SHP77 (cell line): ENCODE results near the gene TADA2A.
"Not testable (repeated sequence)": the region's sequence is repeated elsewhere in the genome, so short reads cannot be mapped to it uniquely, and the experiment has no call there.

Experiments
- DNase-seq, 2 experiments: peaks; one replicate each; lab custom pipeline; 2025; lab: John Stamatoyannopoulos, UW

The TADA2A gene

GRCh38 chr17:37399265-37399803 is 7.4 kb upstream of the TADA2A start:
- DNase-seq = no peak

GRCh38 chr17:37400505-37400904 is 6.2 kb upstream of the TADA2A start:
- DNase-seq = no peak

GRCh38 chr17:37405522-37405921 is 1.2 kb upstream of the TADA2A start:
- DNase-seq = not testable (repeated sequence)

GRCh38 chr17:37405955-37406634 is 591 bp upstream of the TADA2A start:
- DNase-seq = no peak

DNA sequence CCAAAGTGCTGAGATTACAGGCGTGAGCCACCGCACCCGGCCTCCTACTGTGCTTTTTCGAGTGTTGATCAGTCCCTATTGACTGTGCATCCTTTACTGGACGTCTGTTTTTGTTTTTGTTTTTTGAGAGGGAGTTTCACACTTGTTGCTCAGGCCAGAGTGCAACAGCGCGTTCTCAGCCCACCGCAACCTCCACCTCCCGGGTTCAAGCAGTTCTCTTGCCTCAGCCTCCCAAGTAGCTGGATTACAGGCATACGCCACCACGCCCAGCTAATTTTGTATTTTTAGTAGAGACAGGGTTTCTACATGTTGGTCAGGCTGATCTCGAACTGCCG is 1.4 kb downstream of the TADA2A start:
- DNase-seq = not testable (repeated sequence)

DNA sequence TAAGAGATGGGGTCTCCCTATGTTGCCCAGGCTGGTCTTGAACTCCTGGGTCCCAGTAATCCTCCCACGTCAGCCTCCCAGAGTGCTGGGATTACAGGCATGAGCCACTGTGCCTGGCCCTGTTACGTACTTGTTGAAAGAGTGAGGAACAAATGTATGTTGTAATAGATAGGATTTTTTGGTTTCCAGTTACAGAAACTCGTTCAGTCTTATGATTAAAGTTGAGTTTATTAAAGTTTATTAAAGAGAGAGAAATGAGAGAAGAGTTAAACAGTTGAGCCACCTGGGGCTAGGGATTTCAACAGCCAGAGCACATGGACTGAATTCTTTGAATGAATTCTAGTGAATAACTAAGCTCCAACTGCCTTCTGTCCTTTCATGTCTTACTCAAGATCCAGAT is 3.7 kb downstream of the TADA2A start:
- no peak for DNase-seq

GRCh38 chr17:37413875-37414519 is 7.3 kb downstream of the TADA2A start:
- DNase-seq = no peak

DNA sequence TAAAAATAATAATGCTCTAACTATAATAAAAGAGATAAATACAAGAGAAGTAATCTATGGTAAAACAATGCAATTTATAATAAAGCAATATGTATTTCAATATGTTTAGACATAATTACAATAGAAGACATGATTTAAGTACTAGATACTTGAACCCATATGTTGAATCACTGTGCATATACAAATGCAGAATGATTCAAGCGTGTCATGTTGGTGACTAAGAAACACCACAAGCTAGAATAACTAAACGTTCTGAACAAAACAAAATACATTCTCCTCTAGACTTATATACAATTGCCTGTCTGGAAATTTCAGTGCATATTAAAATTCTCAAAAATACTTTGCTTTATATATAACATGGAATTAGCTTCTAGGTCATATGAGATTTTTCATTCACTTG is 11.2 kb downstream of the TADA2A start:
- DNase-seq = no peak

DNA sequence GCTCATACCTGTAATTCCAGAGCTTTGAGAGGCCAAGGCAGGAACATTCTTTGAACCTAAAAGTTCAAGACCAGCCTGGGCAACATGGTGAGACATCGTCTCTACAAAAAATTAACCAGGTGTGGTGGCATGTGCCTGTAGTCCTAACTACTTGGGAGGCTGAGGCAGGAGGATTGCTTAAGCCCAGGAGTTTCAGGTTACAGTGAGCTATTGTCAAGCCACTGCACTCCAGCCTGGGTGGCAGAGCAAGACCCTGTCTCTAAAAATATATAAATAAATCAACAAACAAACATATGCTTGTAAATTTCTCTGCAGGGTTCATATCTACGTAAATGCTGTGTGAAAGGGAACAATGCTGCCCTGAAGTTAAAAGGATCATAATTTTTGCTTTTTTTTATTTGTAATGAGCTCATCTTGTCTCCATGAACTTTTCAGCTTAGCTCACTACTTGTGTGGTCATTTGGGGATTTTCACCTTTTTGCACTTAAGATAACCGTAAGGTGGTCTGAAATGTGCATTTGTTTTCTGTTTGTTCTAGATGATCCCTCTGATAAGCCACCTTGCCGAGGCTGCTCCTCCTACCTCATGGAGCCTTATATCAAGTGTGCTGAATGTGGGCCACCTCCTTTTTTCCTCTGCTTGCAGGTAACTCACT is 16.4 kb downstream of the TADA2A start:
- no peak for DNase-seq

GRCh38 chr17:37425268-37425667 is 18.6 kb downstream of the TADA2A start:
- DNase-seq = no peak

GRCh38 chr17:37429039-37429438 is 22.4 kb downstream of the TADA2A start:
- DNase-seq = no peak

GRCh38 chr17:37429453-37429852 is 22.8 kb downstream of the TADA2A start:
- DNase-seq = no peak

GRCh38 chr17:37430051-37430627 is 23.5 kb downstream of the TADA2A start:
- DNase-seq = no peak

DNA sequence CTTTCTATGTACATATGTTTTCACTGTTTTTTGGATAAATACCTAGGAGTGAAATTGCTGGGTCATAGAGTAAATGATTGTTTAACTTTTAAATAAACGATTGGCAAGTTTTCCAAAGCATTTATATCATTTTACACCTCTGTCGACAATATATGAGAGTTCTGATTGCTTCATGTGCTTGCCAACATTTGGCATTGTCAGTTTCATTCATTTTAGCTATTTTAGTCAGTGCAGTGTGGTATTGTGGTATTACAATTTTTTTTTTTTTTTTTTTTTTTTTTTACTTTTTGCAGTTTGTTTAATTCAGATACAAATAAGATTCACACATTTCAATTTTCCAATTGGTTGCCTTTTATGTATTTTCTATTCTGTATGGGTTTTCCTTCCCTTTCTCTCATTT is 26.0 kb downstream of the TADA2A start:
- no peak for DNase-seq

GRCh38 chr17:37438141-37438540 is 31.5 kb downstream of the TADA2A start:
- DNase-seq = no peak

- no peak for DNase-seq
Observed at GRCh38 chr17:37440424-37440823, 33.7 kb downstream of the TADA2A start.

- not testable (repeated sequence) for DNase-seq
Observed at GRCh38 chr17:37441369-37442014, 34.8 kb downstream of the TADA2A start.

- peak in 1 of 2 experiments; percentile 2 for DNase-seq
Observed at GRCh38 chr17:37446027-37446426, 39.3 kb downstream of the TADA2A start.

GRCh38 chr17:37447641-37448040 is 41.0 kb downstream of the TADA2A start:
- DNase-seq = no peak

DNA sequence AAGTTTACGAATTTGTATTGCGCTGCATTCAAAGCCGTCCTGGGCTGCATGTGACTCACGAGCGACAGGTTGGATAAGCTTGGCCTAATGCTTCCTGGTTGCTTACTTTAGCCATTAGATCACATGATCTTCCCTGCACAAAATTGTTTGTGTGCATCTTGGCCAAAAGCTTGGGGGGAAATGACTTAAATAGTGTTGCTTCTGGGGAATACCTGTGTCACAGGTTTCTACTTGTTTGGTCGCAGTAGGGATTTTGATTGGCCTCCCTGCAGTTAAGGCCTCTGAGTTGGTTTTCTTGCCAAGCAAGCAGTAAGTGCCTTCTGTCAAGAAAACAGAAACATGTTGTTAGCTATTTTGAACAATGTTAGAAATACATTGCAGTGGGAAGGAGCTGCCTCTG is 43.4 kb downstream of the TADA2A start:
- DNase-seq = no peak

DNA sequence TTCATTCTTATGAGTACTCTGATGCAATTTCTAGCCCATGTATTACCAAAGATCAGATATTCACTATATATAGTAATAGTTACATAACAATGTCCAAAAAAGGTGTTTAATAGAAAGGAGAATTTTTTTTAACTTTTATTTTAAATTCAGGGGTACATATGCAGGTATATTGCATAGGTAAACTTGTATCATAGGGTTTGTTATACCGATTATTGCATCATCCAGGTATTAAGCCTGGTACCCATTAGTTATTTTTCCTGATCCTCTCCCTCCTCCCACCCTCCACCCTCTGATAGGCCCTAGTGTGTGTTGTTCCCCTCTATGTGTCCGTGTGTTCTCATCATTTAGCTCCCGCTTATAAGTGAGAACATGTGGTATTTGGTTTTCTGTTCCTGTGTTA is 51.1 kb downstream of the TADA2A start:
- DNase-seq = not testable (repeated sequence)

GRCh38 chr17:37458805-37459204 is 52.1 kb downstream of the TADA2A start:
- DNase-seq = no peak
